ENCODE measurements around the gene NAGLU.

GRCh38 chr17:42564815-42565522 is 28.9 kb downstream of the NAGLU start:
- TF ChIP-seq CTCF (IDR thresholded peaks at IDR 0.05): no peak
- no peak for TF ChIP-seq ZFX (IDR thresholded peaks at IDR 0.05; ENCODE audit: borderline replicate concordance)
